Prostate gland (tissue), 2 donors: ENCODE results near the gene SEPTIN11. TPM values are rescaled to one million over a fixed set of nuclear protein-coding genes. Genes with fewer than 3 reads are reported as not detected.

Source experiments
- DNase-seq: peaks from one replicate; pipeline ENCODE4 v3.0.0-alpha.2; 2019; ENCODE audit warnings: low spot score
- H3K27ac ChIP-seq, 2 donors: fragments of 200-600 bp; sonication (generic); 2 replicates each; pipeline ENCODE4 v1.5.1; 2017 to 2019
- H3K27me3 ChIP-seq: fragments of 200-600 bp; sonication (generic); replicated peaks from 2 replicates; pipeline ENCODE4 v1.5.1; 2019; ENCODE audit not compliant: insufficient read depth
- H3K36me3 ChIP-seq, 2 donors: fragments of 200-600 bp; sonication (generic); 1 replicate in 1 of 2; 2 replicates in 1 of 2; pipeline versions ENCODE4 v1.5.1 to v1.8.1; 2017 to 2019
- H3K4me1 ChIP-seq: fragments of 200-600 bp; sonication (generic); replicated peaks from 2 replicates; pipeline ENCODE4 v1.5.1; 2019
- H3K4me3 ChIP-seq, 2 donors: fragments of 200-600 bp; sonication (generic); 2 replicates each; pipeline ENCODE4 v1.5.1; 2017 to 2019
- H3K9me3 ChIP-seq: fragments of 200-600 bp; sonication (generic); 2 replicates; pipeline ENCODE4 v1.5.1; 2017
- POLR2A ChIP-seq: fragments of 450-650 bp; IDR thresholded peaks from one replicate; pipeline ENCODE4 v1.6.1; 2016; ENCODE audit warnings: antibody characterized with exemption, mild to moderate bottlenecking
- POLR2AphosphoS5 ChIP-seq: sonication (generic); formaldehyde crosslinking; IDR thresholded peaks from one replicate; pipeline ENCODE4 v1.6.1; 2017; ENCODE audit warnings: antibody characterized with exemption
- WGBS: methylation state at CpG from one replicate; pipeline ENCODE4 v1.1.5; 2018; 5-methylcytosine and 5-hydroxymethylcytosine counted together
- intact Hi-C: fragments of 100-400 bp; cut with DNase I; formaldehyde crosslinking; loops from one replicate; pipeline ENCODE4 v1.14.2; 2022
- total RNA-seq, 2 donors: library from RNA; depleted of rRNA; stranded (reverse); fragments of >200 nt; gene quantifications; one replicate each; pipeline ENCODE4 v1.1.0, GENCODE V29; 2016
- TF ChIP-seq, protein P1 (sequence below), 4 experiments: fragments of 200-600 bp in 2 of 4; fragments of 450-650 bp in 2 of 4; sonication (generic) in 2 of 4; IDR thresholded peaks; 1 replicate in 3 of 4; 2 replicates in 1 of 4; pipeline ENCODE4 v1.5.1; 2016 to 2019; ENCODE audit warnings: antibody characterized with exemption in 4 of 4, mild to moderate bottlenecking in 2 of 4, moderate library complexity in 2 of 4

Gene SEPTIN11
- total RNA-seq, 2 donors from 2014 or later: 19.4 to 39.1 TPM

DNA sequence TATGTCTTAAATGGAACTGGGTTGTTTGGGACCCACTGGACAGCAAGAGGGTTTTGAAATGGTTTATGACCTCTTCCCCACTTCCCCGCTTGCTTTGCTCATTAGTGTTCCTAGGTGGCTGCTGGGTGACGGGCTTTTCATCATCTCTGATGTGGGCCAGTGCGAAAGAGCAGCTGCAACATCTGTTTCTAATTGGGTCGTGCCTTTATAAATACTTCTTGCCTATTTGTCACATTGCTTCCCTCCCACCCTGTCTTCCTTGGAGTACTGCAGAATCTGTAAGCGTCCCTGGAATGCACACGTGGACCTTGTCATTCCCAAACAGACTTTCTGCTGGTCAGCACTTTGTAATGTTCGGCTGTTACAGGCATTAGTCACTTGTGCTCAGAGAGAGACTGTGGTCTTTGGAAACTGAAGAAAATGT is 35.2 kb downstream of the SEPTIN11 start:
- DNase-seq: no peak
- WGBS: 56% methylated on average over 7 of the region's 7 CpGs

DNA sequence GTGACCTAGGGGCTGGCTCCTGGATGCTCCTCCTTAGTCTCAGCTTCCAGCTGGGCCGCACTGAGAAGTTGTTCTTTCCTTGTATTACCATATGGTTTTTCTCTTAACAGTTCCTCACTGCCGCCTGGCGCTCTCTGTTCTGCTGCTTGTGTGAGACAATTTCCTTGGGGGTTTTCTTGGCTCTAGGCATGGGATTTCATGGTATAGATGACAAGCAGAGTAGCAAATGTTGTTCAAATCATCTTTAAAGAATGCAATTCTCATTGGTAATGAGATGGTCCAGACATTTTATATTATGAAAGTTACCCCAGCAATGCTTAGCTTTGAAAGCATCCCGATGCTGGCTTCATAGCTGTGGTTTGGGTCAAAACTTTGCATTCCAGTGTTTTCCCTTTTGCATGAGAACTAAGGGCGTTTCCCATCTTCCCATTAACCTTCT is 37.6 kb downstream of the SEPTIN11 start:
- DNase-seq: no peak
- H3K4me1 ChIP-seq: no peaks in the 10 kb centered on the region
- no peaks in the 10 kb centered on the region for H3K27me3 ChIP-seq
- H3K36me3 ChIP-seq: no peaks in the 10 kb centered on the region
- intact Hi-C loops: no loop called here
- H3K4me3 ChIP-seq: no peak overlapping the region
- TF ChIP-seq POLR2AphosphoS5 (no peak), POLR2A (no peak)
- TF ChIP-seq, protein P1, sequence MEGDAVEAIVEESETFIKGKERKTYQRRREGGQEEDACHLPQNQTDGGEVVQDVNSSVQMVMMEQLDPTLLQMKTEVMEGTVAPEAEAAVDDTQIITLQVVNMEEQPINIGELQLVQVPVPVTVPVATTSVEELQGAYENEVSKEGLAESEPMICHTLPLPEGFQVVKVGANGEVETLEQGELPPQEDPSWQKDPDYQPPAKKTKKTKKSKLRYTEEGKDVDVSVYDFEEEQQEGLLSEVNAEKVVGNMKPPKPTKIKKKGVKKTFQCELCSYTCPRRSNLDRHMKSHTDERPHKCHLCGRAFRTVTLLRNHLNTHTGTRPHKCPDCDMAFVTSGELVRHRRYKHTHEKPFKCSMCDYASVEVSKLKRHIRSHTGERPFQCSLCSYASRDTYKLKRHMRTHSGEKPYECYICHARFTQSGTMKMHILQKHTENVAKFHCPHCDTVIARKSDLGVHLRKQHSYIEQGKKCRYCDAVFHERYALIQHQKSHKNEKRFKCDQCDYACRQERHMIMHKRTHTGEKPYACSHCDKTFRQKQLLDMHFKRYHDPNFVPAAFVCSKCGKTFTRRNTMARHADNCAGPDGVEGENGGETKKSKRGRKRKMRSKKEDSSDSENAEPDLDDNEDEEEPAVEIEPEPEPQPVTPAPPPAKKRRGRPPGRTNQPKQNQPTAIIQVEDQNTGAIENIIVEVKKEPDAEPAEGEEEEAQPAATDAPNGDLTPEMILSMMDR (IDR thresholded peaks at IDR 0.05): no peak
- whole genome bisulfite sequencing: 79% methylated on average over 5 of the region's 5 CpGs
- H3K9me3 ChIP-seq: no peaks in the 10 kb centered on the region
- no peak overlapping the region for H3K27ac ChIP-seq

More for the DNA sequence above, 35.2 kb downstream of the SEPTIN11 start:
- no peaks in the 10 kb centered on the region for H3K27me3 ChIP-seq
- intact Hi-C loops: no loop called here
- peak overlapping the region in 1 of 2 donors; percentile 53 for H3K27ac ChIP-seq
- H3K4me1 ChIP-seq: no peaks in the 10 kb centered on the region
- H3K4me3 ChIP-seq: no peak overlapping the region
- H3K9me3 ChIP-seq: no peaks in the 10 kb centered on the region
- no peaks in the 10 kb centered on the region for H3K36me3 ChIP-seq
- TF ChIP-seq POLR2A (no peak), POLR2AphosphoS5 (peak; percentile 51)
- TF ChIP-seq, protein P1 (IDR thresholded peaks at IDR 0.05): no peak

DNA sequence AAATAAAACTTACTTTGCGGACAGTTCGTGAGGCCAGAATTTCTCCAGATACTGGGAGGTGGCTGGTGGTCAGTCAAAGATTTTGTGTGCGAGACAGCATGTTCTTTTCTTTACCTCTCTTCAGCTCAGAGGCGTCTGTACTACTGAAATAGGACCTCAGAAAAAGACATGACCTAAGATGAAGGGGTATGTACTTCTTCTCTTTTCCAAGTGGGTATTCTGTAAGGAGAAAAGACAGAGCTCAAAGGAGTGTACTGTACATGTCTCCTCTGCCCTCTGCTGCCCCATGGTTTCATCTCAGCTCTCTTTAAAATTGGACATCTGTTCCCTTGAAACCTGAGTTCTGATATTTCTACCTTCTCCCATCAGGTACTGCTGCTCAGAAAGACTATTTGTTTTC is 38.1 kb downstream of the SEPTIN11 start:
- WGBS: 72% methylated on average over 4 of the region's 4 CpGs
- Histone ChIP-seq H3K27ac (no peak overlapping the region), H3K27me3 (no peaks in the 10 kb centered on the region), H3K9me3 (no peaks in the 10 kb centered on the region), H3K4me1 (no peaks in the 10 kb centered on the region), H3K4me3 (no peak overlapping the region), H3K36me3 (no peaks in the 10 kb centered on the region)
- intact Hi-C loops: no loop called here
- no peak for TF ChIP-seq POLR2AphosphoS5
- TF ChIP-seq, protein P1 (IDR thresholded peaks at IDR 0.05): no peak
- no peak for TF ChIP-seq POLR2A
- no peak for DNase-seq

DNA sequence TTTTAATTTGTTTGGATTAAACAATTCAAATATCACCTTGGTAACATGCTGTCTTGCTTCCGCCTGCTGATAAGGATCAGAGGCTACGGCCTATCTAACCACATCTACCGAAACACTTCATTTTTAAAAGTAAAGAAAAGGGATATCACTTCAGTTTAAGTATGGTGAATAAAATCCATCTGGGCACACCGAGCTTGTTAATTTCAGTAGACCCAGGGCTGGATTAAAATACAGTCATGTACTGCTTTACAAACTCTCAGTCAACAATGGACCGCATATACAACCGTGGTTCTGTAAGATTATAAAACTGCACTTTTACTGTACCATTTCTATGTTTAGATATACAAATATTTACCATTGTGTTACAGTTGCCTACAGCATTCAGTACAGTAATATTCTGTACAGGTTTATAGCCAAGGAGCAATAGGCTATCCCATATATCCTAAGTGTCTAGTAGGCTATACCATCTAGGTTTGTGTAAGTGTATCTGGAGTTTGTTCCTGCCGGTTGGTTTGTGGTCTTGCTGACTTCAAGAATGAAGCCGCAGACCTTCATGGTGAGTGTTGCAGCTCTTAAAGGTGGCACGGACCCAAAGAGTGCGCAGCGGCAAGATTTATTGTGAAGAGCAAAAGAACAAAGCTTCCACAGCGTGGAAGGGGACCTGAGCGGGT is 40.0 kb downstream of the SEPTIN11 start:
- DNase-seq: no peak
- 70% methylated on average over 13 of the region's 13 CpGs for WGBS
- H3K4me3 ChIP-seq: no peak overlapping the region
- H3K4me1 ChIP-seq: no peaks in the 10 kb centered on the region
- no peaks in the 10 kb centered on the region for H3K9me3 ChIP-seq
- no peak overlapping the region for H3K27ac ChIP-seq
- no peaks in the 10 kb centered on the region for H3K27me3 ChIP-seq
- H3K36me3 ChIP-seq: no peaks in the 10 kb centered on the region
- TF ChIP-seq POLR2A (no peak), POLR2AphosphoS5 (no peak)
- TF ChIP-seq, protein P1 (IDR thresholded peaks at IDR 0.05): no peak
- intact Hi-C loops: no loop called here
